Putamen (tissue), 1 donor: ENCODE results near the gene C2orf72.
A peak's percentile ranks its signal among the peaks of the same experiment; 100 is the strongest.
"Not testable (repeated sequence)": the region's sequence is repeated elsewhere in the genome, so short reads cannot be mapped to it uniquely, and the experiment has no call there.

ENCODE experiments used
- DNase-seq: peaks from one replicate; pipeline ENCODE4 v3.0.0-alpha.2; 2016; ENCODE audit warnings: low spot score

The C2orf72 gene

DNA sequence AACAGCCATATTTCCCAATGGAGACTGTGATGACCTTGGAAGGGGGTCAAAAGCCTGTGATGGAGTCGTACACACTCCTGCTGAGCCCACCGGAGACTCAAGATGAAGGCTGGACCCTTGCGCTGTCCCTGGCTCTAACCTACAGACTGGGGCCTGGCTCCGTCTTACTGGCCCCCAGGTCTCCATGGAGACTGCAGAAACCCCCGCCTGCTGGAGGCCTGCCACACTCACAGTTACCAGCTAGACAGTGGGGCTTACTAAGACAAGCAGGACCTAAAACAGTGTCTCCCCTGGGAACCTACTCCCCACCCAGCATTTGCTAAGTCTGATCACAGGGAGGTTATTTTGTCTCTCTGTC is 9.6 kb downstream of the C2orf72 start:
- DNase-seq: no peak

DNA sequence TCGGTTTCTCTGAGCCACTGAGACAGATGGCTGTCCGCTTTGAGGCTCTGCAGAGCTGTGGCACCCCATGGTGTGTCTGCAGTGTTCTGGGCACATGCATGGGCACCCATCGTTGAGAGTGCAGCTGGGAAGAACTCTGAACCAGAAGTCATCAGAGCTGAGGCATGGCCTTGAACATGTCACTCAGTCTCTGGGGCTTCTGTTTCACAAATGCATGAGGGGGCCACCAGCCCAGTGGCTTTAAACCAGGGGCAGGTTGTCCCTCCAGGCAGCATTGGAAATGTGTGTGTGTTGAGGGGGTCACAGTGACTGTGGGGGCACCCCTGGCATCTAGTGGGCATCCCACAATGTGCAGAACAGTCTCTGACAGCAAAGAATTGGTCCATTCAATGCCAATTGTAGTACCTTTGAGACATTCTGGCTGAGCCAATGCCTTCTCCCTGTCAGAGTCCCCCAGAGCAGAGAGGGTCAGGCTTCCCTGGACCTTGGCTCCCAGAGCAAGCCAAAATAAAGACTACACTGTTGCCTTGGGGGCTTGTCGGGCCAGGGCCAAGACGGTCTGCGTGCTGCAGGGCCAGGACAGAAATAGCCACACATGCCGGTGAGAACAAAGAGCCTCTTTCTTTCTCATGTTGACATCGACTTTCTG is 10.1 kb downstream of the C2orf72 start:
- peak; percentile 89 for DNase-seq

DNA sequence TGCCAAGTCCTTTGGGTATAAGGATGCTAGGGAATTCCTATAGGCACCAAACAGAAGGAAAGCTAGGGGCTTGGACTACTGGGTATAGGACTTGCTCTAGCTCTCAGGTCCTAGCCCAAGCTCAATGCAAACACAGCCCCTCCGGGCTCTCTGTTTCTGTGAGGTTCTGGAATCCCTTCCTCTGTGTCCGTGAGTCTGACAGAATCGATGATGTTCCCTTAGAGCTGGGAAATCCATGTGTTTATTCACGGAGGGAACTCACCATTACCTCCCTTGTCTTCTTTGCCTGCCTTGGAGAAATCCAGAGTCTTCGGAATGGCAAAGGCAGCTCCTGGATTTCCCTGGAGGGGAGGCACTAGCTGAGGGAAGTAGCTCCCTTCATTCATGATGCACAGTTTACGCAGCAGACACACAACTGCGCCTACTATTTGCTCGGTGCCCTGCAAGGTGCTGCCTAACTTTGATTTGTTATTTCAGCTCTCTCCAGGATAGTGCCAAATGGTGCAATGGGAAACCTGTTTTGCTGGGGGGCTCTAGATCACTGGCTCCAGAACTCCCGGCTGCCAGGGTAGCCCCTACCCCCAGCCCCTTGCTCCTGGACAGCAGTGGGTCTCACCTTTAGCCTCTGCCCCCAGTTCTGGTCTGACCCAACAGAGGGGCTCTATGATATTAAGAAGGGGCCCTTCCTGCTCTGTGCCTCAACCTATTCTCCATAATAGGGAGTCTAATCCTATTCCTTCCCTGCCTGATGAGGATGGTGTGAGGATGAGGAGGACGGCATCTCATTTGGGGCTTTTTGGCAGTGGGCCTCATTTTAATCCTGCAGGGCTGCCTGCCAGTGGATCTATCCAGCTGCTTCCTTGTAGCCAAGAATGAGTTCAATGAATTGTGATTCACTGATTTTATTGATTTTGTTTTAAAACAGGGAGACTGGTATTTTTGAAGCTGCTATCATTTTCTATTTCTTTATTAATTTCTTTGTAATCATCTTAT is 10.9 kb downstream of the C2orf72 start:
- no peak for DNase-seq

GRCh38 chr2:231049286-231050017 is 12.1 kb downstream of the C2orf72 start:
- no peak for DNase-seq

DNA sequence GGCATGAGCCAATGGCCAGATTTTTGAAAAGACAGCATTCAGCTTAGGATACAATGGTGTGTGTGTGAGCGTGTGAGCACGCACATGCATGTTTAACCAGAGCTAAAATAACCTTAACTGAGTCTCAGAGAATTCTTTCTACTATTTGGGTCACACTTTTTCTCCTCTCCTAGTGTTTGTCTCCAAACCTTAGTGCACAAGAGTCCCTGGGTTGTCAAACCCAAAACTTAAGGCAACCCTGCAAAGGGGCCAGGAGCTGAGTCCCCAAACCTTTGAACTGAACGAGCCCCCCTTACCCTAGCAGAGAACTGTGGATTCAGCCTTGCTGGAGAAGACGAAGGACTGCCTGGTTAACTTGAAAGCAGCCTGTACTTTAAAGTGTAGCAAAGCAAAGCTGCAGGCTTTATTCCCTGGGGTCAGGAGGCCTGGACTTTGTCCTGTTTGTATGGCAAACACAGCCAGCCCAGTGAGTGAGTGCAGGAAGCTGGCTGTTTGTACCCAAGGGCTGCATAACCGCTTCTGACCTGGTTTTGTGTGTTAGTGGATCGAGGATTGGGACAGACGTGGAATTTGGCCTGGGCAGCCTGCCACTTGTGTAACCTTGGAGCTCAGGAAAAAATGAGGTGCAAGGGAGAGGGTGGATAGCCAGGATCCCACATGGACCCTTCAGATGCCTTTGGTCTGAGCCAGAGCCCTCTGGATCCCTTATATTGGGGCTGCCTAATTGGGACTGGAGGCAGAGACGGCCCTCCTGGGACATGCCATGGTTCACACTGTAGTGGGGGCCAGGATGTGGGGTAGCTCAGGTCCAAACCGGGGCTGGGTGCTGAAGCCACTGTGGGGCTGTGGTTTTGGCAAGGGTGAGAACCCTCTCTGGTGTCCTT is 12.9 kb downstream of the C2orf72 start:
- peak; percentile 67 for DNase-seq

DNA sequence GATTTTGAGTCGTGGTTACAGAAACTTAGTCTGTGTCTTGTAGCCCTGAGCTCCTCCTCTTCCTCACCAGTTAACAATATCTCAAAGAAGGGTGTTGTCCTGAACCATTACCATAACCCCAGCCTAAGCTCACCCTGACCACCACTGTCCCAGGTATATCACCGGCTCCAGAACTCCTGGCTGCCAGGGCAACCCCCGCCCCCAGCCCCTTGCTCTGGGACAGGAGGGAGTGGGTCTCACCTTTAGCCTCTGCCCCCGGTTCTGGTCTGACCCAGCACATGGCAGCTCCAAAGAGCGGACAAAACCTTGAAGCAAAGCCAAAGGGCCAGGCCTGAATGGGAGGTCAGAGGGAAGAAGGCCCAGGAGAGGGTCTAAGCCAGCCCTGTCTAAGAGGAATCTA is 13.8 kb downstream of the C2orf72 start:
- no peak for DNase-seq

DNA sequence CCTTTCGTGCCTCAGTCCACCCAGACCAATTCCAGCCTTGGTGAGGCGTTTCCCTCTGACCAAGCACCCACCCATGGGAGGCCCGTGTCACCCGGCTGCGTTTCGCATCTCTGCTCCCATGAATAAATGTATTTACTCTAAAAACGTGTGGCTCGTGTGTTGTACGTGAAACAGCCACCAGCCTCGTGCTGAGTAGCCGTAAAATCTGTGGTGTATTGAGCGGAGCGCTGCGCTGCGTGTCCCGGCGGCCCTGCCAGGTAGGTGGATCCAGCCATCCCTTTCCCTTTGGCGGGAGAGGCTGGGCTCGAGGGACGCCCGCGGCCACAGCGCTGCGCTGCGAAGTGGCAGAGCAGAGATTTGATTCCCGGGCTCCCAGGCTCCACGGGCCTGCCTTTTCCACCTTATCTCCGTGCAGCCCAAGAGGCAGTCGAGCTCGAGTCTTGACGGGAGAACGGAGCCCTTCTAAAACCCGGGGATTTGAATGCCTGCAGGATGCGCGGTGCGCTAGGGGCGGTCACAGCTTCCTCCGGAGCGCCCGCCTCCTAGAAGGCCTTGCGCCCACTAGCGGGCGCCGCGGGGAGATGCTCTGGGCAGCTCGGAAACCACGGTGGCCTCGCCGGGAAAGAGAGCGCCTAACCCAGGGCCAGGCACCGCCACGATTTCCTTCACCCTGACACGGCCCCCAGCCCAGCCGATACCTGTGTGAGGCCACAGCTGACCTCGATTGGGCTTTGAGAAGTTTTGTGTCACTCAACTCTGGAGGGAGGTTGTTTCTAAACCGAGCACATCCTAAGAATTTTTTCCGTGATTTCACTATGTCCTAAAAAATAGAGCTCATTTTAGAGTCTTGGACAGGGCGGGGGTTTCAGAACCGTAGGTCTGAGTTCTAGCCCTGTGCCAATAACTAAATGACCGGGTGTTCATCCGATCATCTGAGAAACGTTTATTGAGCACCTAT is 15.4 kb downstream of the C2orf72 start:
- DNase-seq: peak; percentile 88

- no peak for DNase-seq
Measured at GRCh38 chr2:231053846-231054245, 16.5 kb downstream of the C2orf72 start.

DNA sequence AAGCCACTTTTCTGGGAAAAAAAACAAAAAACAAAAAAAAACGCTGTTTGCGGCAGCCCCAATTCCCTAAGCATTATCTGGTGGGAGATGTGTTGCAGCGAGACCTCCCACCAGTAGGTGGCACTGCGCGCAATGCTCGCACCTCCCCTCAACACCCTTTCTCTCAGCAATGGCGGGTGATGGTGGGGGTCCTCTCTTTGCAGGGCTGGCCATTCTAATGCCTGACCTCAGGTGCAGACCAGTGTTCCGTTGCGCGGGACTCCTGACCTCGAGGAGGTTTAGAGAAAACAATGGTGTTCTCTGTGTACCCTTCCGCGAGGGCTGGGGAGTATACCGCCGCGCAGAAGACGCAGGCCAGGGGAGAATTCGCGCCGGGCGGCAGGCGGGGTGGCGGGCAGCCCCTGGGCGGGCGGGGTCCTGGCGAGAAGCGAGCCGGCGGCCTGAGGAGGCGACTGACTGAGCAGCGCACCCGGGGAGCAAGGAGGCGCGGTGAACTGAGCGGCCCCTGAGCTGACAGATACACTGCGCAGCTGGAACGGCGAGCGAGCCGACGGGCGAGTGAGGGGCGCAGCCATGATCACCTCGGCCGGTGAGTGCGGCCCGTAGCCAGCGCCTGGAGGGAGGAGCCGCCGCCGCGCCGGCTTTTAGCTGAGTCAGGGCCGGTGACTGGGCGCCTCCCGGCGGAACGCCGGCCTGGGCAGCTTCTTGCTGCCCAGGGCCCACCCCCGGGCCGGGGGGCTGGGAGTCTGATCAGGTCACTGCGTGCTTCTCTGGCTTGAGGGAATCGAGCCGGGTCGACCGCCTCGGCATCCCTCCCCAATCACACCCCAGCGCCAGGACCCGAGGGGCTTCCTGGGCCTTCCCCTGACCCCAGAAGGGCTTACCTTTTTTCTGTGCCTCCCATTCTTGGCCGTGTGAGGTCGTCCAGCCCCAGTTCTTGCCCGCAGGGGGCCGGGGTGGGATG is 19.4 kb downstream of the C2orf72 start, which contains the start of gene PSMD1:
TSS of gene PSMD1 (plus strand) at position 415 of the 964 bp plus-strand sequence. CDS start at position 574, 159 bp downstream.
- peak; percentile 90 for DNase-seq

- DNase-seq: no peak
Measured at GRCh38 chr2:231057590-231057989, 20.3 kb downstream of the C2orf72 start.

DNA sequence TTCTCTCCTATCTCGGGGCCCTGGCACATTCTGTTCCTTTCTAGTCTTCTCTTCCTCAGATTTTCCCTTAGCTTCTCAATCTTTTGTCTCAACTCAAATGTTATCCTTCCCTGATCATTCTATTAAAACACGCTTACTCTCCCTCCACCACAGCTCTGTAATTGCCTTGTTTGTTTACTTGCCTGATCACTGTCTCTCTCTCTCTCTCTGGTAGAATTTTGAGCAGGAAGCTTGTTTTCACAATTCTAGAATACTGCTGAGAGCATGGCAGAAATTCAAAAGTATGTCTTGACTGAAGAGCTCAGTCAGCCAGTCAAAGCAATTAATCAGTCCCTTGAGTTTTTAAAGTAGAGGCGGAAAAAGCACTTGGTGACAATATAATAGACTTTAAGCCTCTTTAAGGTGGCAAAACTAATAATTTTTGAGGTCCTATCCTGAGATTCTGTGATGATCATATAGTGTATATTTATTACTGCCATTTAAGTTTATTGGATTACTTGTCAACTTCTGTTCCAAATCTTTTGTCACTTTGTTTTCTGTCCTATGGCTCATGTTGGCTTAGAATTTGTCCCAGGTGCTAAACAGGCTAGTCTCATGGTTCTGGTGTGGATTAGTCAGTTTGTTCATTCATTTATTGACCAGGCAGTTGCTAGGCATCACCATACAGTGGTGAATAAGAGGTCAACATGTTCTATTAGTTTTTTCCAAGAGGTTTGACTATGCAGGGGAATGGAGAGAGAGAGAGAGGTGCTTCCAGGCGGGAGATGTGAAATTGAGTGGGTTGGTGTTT is 21.6 kb downstream of the C2orf72 start:
- no peak for DNase-seq

- DNase-seq: no peak
Measured at GRCh38 chr2:231059756-231060155, 22.4 kb downstream of the C2orf72 start.

GRCh38 chr2:231062776-231063175 is 25.5 kb downstream of the C2orf72 start:
- DNase-seq: no peak

- no peak for DNase-seq
Measured at GRCh38 chr2:231063347-231063746, 26.0 kb downstream of the C2orf72 start.

DNA sequence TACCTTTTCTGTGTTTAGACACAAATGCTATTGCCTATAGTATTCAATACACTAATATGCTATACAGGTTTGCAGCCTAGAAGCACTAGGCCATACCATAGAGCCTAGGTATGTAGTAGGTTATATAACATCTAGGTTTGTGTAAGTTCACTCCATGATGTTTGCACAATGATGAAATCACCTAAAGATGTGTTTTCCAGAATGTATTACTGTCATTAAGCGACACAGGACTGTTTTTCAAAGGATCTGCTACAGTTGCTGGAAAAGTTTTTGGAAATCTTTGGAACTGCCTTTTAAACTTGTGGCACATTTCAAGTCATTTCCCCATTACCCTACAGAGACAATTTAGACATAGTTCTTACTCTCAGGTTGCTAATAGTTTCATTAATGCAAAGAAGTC is 28.6 kb downstream of the C2orf72 start:
- no peak for DNase-seq

GRCh38 chr2:231067531-231067930 is 30.2 kb downstream of the C2orf72 start:
- not testable (repeated sequence) for DNase-seq

- no peak for DNase-seq
Measured at GRCh38 chr2:231068525-231069222, 31.4 kb downstream of the C2orf72 start.
